Panc1 (cell line): ENCODE results near the gene PEX10. TPM values are rescaled to one million over a fixed set of nuclear protein-coding genes. Genes with fewer than 3 reads are reported as not detected.

Experiments used
- ATAC-seq: fragments of 200-7000 bp; cut with Tn5 transposase; 2 replicates; pipeline ENCODE4 v1.9.1; 2020; ENCODE audit warnings: mild to moderate bottlenecking, moderate library complexity
- BruUV-seq: library from RNA; stranded (reverse); fragments of 400-500 nt; replicated peaks from 2 replicates; lab custom pipeline; 2021; lab: Mats Ljungman, UMichigan
- CTCF ChIA-PET: fragments of 300-600 bp; sonication (Branson Sonifier 250); formaldehyde crosslinking; loops from one replicate; lab custom pipeline; 2022; ENCODE audit warnings: antibody characterized with exemption; lab: Charles Lee
- POLR2A ChIA-PET: fragments of 300-600 bp; sonication (Branson Sonifier 250); formaldehyde crosslinking; loops from one replicate; lab custom pipeline; 2022; ENCODE audit warnings: antibody characterized with exemption; lab: Charles Lee
- DNase-seq: peaks from one replicate; pipeline ENCODE4 v3.0.0-alpha.2; 2010; ENCODE audit warnings: low read depth, low spot score
- H3K27ac ChIP-seq: 2 replicates; pipeline ENCODE4 v1.5.1; 2011; ENCODE audit warnings: mild to moderate bottlenecking, low read length, inconsistent platforms
- H3K27me3 ChIP-seq: fragments of 200-500 bp; sonication (Bioruptor generic); 2 replicates; pipeline ENCODE4 v1.6.0; 2014; ENCODE audit warnings: low read length, inconsistent platforms; ENCODE audit not compliant: control insufficient read depth, insufficient read depth
- H3K36me3 ChIP-seq: fragments of 200-500 bp; sonication (Bioruptor generic); 2 replicates; pipeline ENCODE4 v1.5.1; 2014; ENCODE audit warnings: inconsistent platforms, mild to moderate bottlenecking, low read length, moderate library complexity; ENCODE audit not compliant: control insufficient read depth, insufficient read depth
- H3K4me1 ChIP-seq: 2 replicates; pipeline ENCODE4 v1.5.1; 2011; ENCODE audit warnings: inconsistent platforms, mild to moderate bottlenecking, low read length, moderate library complexity; ENCODE audit not compliant: control insufficient read depth, insufficient read depth
- H3K4me3 ChIP-seq, 2 experiments: 2 replicates each; pipeline ENCODE4 v1.5.1; 2011 to 2012; ENCODE audit warnings: low read depth in 2 of 2, low read length in 2 of 2, mild to moderate bottlenecking in 2 of 2, inconsistent platforms in 1 of 2, moderate library complexity in 1 of 2
- H3K9me3 ChIP-seq: fragments of 200-500 bp; sonication (Bioruptor generic); 2 replicates; pipeline ENCODE4 v1.5.1; 2014; ENCODE audit warnings: low read depth, mild to moderate bottlenecking, inconsistent platforms, low read length, moderate library complexity; ENCODE audit not compliant: control insufficient read depth, insufficient read depth
- CTCF ChIP-seq: fragments of 450-650 bp; IDR thresholded peaks from 2 replicates; pipeline ENCODE4 v1.5.1; 2017; ENCODE audit warnings: mild to moderate bottlenecking
- POLR2AphosphoS5 ChIP-seq: IDR thresholded peaks from 2 replicates; pipeline ENCODE4 v1.6.1; 2012; ENCODE audit warnings: mild to moderate bottlenecking, low read depth, low read length, moderate library complexity
- REST ChIP-seq, 2 experiments: IDR thresholded peaks; 2 replicates each; pipeline ENCODE4 v1.6.1; 2011 to 2012; ENCODE audit warnings: low read depth in 2 of 2, control low read depth in 1 of 2, low read length in 1 of 2, mild to moderate bottlenecking in 1 of 2, moderate library complexity in 1 of 2; ENCODE audit not compliant: insufficient read depth in 1 of 2
- SIN3A ChIP-seq: IDR thresholded peaks from 2 replicates; pipeline ENCODE4 v1.6.1; 2012; ENCODE audit warnings: low read depth, mild to moderate bottlenecking, low read length, moderate library complexity, borderline replicate concordance; ENCODE audit not compliant: insufficient read depth
- TCF7L2 ChIP-seq: IDR thresholded peaks from 2 replicates; pipeline ENCODE4 v1.6.1; 2011; ENCODE audit warnings: mild to moderate bottlenecking, low read depth, low read length, inconsistent platforms
- in situ Hi-C: cut with HindIII; loops from 2 replicates; pipeline ENCODE4 v1.10.0; 2016; ENCODE audit warnings: low sequenced_read_pairs, low pct_unique_long_range_greater_than_20kb
- intact Hi-C: fragments of 100-400 bp; cut with micrococcal nuclease; formaldehyde crosslinking; loops from one replicate; pipeline ENCODE4 v1.10.0; 2022; ENCODE audit not compliant: unreplicated experiment
- total RNA-seq: library from RNA; stranded (reverse); gene quantifications from one replicate; pipeline ENCODE4 v1.2.1, GENCODE V29; 2021; ENCODE audit not compliant: unreplicated experiment

Gene PEX10
- total RNA-seq, 1 experiment from 2014 or later: 49.8 TPM

- Histone ChIP-seq H3K4me3 (no peak overlapping the region), H3K27ac (no peak overlapping the region), H3K9me3 (no peaks in the 10 kb centered on the region), H3K36me3 (peaks cover 5% of the 10 kb centered on the region), H3K4me1 (peaks cover 25% of the 10 kb centered on the region), H3K27me3 (no peaks in the 10 kb centered on the region)
- in situ Hi-C loops (no loop called here), intact Hi-C loops (no loop called here)
- ATAC-seq (no peak), DNase-seq (no peak)
- ChIA-PET POLR2A (no interaction called here), CTCF (no interaction called here)
- BruUV-seq: no TSS peak
- TF ChIP-seq CTCF (no peak), REST (IDR thresholded peaks at IDR 0.05; ENCODE audit: insufficient read depth in 1 of 2, low read depth in 2 of 2, low read length in 1 of 2) (no peak), POLR2AphosphoS5 (no peak)
Observed at GRCh38 chr1:2408456-2408855, 3.9 kb downstream of the PEX10 start.

- Histone ChIP-seq H3K4me1 (peaks cover 22% of the 10 kb centered on the region), H3K27ac (no peak overlapping the region), H3K9me3 (no peaks in the 10 kb centered on the region), H3K27me3 (no peaks in the 10 kb centered on the region), H3K4me3 (no peak overlapping the region), H3K36me3 (peaks cover 10% of the 10 kb centered on the region)
- no peak for DNase-seq
- no TSS peak for BruUV-seq
- in situ Hi-C loops: no loop called here
- CTCF ChIA-PET: interaction anchor here (0.7 kb wide), 1 partner anchor 30 kb away, joined by 3 read pairs; no protein-coding TSS in a partner anchor
- intact Hi-C loops: no loop called here
- POLR2A ChIA-PET: interaction anchor here (0.7 kb wide), 1 partner anchor 200 kb away, joined by 3 read pairs; no protein-coding TSS in a partner anchor
- no peak for TF ChIP-seq REST (IDR thresholded peaks at IDR 0.05; ENCODE audit: insufficient read depth in 1 of 2, low read depth in 2 of 2, low read length in 1 of 2)
- TF ChIP-seq TCF7L2: no peak
- TF ChIP-seq SIN3A: no peak
- TF ChIP-seq POLR2AphosphoS5: no peak
- TF ChIP-seq CTCF: no peak
- ATAC-seq: no peak
Observed at GRCh38 chr1:2407991-2408275, 4.4 kb downstream of the PEX10 start.
